DMS114 treated with DMSO at 0.1 percent for 48 hours (cell line): Measurements from ENCODE around the gene HDAC3.
"Not testable (repeated sequence)": the region's sequence is repeated elsewhere in the genome, so short reads cannot be mapped to it uniquely, and the experiment has no call there.

ENCODE experiments used
- DNase-seq: peaks from one replicate; lab custom pipeline; 2025; ENCODE audit not compliant: unreplicated experiment; lab: John Stamatoyannopoulos, UW

HDAC3 gene

DNA sequence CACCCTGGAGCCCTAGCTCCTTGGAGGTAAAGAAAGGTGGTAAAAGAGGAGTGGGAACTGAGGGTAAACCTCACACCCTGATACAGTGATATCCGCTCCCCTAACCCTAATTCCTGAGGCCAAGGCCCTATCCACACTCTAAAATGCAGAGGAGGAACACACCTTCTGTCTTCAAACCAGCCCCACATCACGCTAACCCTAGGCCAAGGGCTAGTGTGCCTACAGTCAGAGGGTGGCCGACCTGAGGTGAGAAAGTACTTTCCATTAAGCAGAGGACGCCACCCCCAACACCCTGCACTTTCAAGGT, 590 bp downstream of the HDAC3 start:
- DNase-seq: no peak

DNA sequence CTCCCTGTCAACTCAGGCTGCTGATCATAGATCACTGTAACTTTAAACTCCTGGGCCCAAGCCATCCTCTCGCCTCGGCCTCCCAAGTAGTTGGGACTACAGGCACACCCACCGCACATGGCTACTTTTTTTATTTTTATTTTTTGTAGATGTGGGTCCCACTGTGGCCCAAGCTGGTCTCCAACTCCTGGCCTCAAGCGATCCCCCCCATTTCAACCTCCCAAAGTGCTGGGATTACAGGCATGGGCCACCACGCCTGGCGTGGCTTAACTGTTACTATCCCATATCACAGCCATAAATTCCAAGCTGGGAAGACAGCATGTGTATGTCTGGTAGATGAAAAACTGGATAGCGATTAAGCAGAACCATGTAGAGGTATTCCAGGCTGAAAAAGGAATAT, 1.0 kb downstream of the HDAC3 start:
- no peak for DNase-seq

DNA sequence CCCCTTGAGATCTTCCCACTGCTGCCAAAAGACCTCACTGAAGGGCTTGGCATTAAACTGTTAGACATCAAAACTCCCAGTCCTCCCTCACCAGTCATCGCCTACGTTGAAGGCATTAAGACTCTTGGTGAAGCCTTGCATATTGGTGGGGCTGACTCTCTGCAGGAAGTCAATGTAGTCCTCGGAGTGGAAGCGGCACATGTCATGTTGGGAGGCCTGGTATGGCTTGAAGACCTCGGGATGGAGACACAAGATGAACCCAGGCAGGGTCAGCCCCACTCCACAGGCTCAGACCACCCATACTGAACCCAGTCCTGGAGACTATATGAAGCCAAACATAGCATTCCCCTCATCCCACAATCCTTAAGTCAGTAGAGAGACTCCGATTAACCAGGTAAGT, 1.9 kb downstream of the HDAC3 start:
- no peak for DNase-seq

DNA sequence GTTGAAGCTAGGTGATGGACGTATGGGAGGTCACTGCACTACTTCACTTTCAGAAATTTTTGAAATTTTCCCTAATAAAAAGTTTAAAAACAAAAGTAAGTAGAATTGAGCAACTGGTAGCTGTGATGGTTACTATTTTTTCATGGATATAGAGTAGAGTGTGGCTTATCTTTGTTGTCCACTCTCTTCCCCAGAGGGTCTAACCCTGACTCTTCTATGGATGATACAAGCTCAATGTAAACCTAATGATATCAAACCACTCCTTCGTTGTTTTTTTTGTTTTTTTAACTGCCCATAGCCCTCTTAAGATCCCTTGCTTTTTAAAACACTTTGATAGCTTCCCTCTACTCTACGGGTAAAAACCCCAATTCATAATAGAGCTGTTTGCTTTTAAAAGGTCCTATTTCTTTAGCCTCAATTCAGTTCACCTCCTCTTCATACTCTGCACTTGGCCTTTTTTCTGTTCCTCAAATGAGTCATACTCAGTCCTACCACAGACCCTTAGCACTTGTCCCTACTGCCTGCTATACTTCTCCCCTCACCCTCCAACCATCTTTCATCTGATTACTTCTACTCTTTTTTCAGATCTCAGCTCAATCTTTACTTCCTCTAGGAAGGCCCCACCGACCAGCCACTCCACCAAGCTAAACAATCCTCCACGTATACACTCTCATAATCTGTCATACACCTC, 2.6 kb downstream of the HDAC3 start:
- DNase-seq: no peak

DNA sequence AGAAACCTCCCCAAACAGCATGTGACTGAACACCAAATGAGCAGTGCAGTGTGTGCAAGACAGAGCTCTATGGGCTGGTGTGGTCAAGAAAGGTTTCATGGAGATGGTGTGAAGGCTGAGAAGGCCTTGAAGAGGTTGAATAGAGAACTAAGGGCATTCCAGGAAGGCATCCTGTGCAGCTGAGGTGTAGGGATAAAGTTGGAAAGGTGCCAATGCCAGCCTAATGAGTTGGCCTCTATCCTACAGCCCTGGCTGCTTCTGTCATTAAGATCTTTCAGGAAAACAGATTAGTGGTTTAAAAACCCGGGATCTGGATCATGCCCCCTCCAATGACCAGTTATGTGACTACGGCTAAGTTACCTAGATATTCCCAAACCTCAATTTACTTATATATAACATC, 4.0 kb downstream of the HDAC3 start:
- DNase-seq: no peak

DNA sequence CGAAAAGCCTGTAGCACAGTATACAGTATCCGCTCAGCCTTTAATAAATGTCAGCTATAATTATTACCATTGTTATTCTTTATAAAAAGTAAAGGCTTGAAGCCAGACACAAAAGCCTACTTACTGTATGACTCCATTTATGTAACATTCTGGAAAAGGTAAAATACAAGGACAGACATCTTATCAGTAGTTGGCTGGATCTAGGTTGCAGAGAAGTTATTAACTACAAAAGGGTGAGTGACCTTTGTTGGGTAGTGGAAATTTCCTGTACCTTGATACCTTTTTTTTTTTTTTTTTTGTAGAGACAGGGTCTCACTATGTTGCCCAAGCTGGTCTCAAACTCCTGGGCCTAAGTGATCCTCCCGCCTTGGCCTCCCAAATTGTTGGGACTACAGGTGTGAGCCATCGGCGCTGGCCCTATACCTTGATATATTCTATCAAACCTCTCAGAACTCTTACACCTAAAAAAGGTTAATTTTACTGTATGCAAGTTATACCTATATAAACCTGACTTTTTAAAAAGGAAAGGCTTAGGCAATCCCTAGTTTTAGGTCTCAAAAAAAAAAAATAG, 6.0 kb downstream of the HDAC3 start:
- DNase-seq: no peak

DNA sequence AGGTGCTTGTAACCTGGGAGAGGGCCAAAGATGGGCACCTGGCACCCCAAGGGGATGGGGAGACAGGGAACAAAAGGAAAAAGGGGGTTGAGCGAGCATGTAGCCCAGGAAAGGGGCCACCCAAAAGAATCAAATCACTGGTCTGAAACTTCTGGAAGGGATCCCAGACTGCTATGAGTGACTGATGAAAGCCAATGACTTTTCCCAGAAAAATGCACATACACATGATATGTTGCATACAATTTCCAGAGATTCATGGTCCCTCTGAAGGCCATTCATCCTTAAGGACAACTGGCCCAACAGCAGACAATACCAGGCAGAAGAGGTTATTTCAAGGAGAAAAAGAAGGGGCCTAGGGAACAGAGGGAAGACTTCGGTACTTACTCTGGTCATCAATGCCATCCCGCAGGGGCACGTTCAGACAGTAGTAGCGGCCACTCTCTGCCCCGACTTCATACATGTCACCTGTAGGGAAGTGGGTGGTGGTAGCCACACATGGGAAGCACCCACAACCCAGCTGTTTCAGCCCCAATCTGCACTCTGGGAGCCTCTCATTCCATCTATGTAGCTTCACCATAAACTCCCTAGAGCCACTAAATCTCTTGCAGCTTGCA, 8.4 kb downstream of the HDAC3 start:
- DNase-seq: no peak

DNA sequence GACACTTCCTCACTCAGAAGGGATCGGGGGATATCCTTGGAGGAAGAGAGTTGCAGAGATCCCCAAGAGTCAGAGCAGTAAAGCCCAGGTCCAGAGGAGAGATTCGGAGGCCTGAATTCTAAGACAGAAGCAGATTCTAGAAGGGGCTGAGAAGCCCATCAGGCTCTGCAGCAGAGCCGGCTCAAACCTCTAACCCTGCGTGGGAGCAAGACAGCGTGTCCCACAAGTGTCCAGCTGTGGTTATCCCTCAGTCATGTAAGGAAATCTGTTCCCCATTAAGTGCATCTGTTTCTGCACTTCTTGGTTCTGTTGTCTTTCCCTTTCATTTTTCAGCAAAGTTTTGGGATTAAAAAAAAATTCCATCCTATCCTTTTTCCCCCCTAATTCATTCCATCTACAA, 13.0 kb downstream of the HDAC3 start:
- no peak for DNase-seq

DNA sequence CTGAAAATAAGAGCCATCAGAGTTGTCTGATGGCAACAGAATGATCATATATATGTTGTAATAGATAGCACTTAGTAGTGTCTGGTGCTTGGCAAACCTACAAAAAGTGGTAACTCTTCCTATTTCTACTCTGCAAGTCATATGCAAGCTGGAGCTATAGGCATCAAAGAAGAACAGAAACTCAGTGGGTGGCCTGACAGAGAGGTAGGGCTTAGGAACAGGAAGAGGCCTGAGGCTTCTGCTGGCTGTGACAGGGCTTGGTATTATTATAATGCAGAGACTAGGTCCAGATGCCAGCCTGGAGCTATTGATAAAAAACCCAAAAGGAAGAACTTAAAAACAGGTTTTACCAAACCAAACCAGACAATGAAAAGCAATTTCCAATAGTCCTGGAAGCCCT, 13.5 kb downstream of the HDAC3 start:
- DNase-seq: no peak

DNA sequence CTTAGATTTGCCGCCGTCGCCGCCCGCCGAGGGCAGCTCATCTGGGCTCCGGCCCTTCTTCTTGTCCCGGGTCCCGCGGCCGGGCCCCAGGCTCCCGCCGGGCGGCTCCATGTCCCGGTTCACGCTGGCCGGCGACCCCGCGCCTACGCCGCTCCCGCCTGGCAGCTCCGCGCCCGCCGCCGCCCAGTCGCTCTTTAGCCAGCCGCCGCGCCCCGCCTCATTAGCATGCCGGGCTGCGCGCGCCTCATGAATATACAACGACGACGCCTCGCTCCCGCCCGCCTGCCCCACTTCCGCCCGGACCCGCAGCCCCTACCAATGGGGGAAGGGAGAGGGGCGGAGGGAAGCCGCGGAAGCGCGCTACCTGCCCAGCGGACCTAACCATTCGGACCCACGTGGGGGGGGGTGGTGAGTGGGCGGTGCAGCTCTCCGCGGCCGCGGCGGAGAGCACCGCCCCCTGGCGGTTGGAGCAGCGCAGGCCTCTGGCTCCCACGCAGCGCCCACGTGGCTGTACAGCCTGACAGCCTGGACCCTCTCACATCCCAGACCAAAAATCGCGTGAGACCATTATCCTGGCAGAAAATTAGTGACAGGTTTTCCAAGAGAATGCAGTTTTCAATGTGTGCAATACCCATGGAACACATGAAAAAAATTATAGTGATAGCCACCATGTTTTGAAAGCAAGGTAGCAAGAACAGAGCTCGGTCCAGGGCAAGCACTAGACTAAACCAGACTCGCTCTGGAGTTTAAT, 17.7 kb downstream of the HDAC3 start, which contains the start of gene DIAPH1:
Gene DIAPH1 (minus strand): TSS at position 197 of the 751 bp plus-strand sequence. CDS start 86 bp downstream, at position 111.
- DNase-seq: peak; percentile 89

DNA sequence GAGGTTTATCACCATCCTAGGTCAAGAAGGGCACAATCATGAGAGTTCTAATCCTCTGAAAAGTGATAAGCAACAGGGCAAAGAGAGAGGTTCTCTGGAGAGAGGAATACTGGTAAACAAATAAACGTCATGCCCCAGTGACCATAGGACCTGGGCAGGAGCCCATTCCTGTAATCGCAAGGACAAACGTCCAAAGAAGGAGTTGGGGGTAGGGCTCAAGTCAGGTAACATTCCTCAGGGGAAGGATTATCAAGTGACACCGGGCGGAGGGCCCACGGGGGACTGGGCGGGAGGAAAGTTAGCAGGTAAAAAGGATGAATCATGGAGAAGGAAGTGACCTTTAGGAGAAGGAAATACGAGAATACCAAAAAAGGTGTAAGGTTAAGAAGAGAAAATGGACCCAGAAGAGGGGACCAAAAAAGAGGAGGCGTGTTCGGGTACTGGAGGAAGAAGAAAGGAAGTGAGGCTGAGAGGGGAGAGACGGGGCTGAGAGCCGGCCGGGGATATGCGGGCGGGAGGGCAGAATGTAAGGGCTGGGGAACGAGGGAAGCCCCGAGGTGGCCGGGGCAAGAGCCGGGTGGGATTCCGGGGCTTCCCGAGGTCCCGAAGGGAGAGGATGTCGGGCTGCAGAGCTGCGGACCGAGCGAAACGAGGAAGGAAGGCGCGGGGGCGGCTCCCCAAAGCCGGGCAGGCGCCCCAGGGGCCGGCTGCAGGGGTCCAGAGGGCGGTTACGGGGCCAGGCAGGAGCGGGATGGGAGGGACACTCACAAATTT, 18.4 kb downstream of the HDAC3 start:
- no peak for DNase-seq

DNA sequence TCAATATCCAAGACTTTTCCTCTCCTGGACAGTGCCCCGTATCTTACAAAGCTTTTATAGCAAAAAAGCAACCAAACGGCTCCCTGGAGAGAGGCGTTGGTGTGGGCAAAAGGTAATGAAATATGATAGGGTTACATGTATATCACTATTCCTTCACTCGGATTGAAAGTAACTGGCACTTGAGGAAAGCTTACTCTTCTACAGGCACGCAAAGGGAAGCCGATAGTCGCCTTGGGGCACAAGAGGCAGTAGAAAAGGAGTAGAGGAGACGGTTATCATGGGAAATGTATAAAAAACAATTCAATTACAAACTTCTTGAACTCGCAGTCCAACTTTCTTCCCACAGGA, 19.0 kb downstream of the HDAC3 start:
- DNase-seq: no peak

DNA sequence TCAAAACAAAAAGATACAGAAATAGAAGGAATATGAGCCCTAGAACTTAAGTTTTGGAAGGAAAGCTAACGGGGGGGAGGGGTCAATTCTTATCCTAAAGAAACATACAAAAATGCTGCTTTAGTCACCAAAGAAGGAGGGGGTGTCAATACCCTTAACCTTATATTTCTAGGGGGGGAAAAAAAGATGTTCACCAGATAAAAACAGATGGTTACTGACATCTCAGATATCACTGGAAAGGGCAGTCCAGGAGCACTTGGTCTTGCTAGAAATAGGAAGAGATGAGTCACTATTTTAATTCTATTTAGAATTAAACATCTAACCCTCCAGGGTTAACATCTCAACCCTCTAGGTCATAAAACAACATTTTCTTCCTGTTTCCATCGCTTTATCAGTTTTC, 19.5 kb downstream of the HDAC3 start:
- DNase-seq: no peak

DNA sequence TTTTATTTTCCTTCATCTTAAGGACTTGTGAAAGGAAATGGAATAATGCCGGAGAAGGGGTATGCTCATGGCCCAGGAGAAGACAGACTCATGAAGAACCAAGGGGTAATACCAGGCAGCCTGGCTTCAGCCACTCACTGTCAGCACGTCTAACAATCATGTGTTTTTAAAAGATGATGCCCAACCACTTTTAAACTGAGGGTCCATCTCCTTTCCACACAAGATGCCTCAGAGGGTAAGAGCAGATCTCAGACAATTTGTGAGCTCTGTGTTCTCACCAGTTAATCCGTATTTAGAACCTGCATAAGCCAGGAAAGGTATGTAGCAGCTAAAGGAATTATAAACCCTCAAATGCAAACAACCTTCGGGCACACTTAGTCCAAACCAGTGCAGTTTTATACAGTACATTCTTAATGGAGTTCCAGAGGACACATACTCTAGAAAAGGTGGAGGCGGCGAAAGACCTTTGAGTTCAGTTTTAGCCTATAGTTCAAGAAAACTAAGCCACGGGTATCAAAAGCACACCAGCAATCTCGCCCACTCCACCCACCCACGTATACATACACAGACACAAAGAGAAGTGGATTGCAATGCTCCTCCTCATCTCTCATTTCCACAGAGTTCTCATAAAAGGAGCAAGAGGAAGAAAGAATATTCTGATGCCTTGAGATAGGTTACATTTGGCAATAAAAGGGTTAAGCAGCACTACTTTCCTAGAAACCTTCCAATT, 20.5 kb downstream of the HDAC3 start:
- DNase-seq: no peak

DNA sequence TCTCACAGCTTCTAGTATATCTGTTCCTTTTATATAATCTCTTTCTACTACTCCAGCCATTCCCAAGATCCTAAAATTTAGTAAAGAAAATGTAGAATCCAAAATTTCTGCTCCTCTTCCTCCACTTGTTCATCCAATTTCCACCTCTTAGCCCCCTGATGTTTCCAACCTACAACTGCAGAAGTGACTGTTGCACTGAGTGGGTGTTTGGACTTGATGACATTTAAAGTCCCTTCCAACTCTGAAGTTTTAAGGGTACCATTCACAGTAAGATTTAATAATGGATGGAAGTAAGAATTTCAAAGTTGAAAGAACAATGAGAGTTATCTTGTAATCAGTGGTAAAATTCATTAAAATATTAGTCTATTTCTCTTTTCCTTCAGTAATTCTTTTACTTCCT, 23.3 kb downstream of the HDAC3 start:
- DNase-seq: no peak

DNA sequence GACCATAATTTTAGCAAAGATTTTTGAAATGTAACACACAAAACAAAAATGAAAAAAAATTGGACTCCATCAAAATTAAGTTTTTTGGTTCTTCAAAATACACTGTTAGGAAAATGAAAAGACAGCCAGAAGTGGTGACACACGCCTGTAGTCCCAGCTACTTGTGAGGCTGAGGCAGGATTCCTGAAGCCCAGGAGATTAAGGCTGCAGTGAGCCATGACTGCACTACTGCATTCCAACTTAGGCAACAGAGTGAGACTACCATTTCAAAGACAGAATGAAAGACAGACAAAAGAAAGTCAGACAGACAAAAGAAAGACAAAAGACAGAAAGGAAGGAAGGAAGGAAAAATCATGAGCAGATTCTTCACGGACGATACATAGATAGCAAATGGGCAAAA, 25.4 kb downstream of the HDAC3 start:
- DNase-seq: no peak

DNA sequence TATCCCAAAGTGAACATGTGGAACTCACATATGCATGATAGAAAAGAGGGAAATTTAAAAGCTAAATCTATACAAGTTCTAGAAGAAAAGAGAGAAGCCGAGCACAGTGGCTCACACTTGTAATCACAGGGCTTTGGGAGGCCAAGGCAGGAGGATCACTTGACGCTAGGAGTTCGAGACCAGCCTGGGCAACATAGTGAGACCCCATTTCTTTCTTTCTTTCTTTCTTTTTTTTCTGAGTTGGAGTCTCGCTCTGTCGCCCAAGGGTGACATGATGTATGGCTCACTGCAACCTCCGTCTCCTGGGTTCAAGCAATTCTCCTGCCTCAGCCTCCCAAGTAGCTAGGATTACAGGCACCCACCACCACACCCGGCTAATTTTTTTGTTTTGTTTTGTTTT, 26.7 kb downstream of the HDAC3 start:
- not testable (repeated sequence) for DNase-seq

DNA sequence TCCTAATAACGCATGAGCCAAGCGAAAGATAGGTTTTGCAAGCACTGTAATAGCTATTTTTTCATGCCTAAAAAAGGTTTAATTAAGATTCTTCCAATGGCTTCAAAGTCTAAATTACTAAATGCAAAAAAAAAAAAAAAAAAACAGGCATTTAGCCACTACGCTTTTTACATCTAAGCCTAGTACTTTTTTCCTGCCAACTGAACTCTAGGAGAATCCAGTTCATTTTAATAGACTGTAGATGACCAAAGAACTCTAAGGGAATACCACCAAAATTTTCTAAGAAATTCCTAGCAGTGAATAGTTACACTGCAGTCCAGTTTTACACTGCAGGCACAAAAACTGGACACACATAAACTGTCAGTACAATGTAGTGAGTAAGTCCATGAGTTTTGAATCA, 27.6 kb downstream of the HDAC3 start:
- DNase-seq: no peak

DNA sequence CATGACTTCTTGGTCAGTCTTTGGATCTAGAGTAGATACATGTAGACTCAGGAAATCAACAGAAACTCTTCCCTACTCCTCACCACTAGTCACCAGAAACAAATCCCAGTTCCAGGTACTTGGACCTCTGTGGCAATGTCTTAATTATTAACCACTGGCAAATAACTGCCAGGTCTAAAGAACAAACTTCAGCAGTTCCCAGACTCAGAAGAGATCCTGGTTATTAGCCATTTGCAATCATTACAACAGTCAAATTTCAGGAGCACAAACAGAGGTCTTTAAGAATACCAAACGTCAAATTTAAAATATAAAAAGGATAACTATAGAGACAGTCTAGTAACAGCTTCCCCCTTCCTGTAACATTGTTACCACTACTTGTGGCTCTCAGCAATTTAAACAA, 28.1 kb downstream of the HDAC3 start:
- no peak for DNase-seq

DNA sequence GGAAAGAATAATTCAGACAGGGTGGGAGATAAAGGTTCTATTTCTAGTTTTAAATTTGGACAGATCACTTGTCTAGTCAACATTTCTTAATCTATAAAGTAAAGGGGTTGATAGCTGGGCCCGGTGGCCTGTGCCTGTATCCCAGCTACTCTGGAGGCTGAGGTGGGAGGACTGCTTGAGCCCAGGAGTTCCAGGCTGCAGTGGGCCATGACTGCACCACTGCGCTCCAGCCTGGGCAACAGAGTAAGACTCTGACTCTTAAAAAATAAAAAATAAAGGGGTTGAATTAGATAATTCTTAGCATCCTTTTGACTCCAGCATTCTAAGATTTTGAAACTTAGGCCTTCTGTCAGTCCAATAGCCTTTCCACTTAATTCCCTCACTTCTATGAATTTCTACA, 28.6 kb downstream of the HDAC3 start:
- DNase-seq: no peak
